Colonic mucosa (tissue), 4 donors: ENCODE measurements around the gene CEP85. TPM values are rescaled to one million over a fixed set of nuclear protein-coding genes. Genes with fewer than 3 reads are reported as not detected.
"Not testable (repeated sequence)": the region's sequence is repeated elsewhere in the genome, so short reads cannot be mapped to it uniquely, and the experiment has no call there.

ENCODE experiments used
- DNase-seq: peaks from one replicate; pipeline ENCODE4 v3.0.0-alpha.2; 2020
- H3K27ac ChIP-seq: fragments of 200-600 bp; one replicate; pipeline ENCODE4 v1.8.0; 2021
- H3K27me3 ChIP-seq: fragments of 200-600 bp; one replicate; pipeline ENCODE4 v1.8.0; 2021
- H3K36me3 ChIP-seq: fragments of 200-600 bp; one replicate; pipeline ENCODE4 v1.8.0; 2021
- H3K4me1 ChIP-seq: fragments of 200-600 bp; one replicate; pipeline ENCODE4 v1.8.0; 2021; ENCODE audit warnings: mild to moderate bottlenecking
- H3K4me3 ChIP-seq: fragments of 200-600 bp; one replicate; pipeline ENCODE4 v1.8.0; 2021
- H3K9ac ChIP-seq, 2 donors: one replicate each; pipeline ENCODE4 v1.7.0; 2013; ENCODE audit warnings: control low read depth in 2 of 2, low read depth in 2 of 2, low read length in 2 of 2
- H3K9me3 ChIP-seq: fragments of 200-600 bp; one replicate; pipeline ENCODE4 v1.8.0; 2021
- CTCF ChIP-seq: fragments of 200-600 bp; IDR thresholded peaks from one replicate; pipeline ENCODE4 v1.8.0; 2022; ENCODE audit warnings: antibody characterized with exemption, mild to moderate bottlenecking
- intact Hi-C: fragments of 100-400 bp; cut with DNase I; formaldehyde crosslinking; loops from one replicate; pipeline ENCODE4 v1.14.1; 2022
- total RNA-seq, 2 donors: library from RNA; stranded (reverse); fragmentation: NEBNext Ultra II Directional in 1 of 2; extraction: Animal tissue kit (Norgen Biotek cat#: 25700) in 1 of 2; gene quantifications; one replicate each; pipeline ENCODE4 v1.2.1, GENCODE V29; 2021
- donor health status: healthy.
- donor health status: DM: no; HTN: no; CAD: no.
- donor health status: DM: no; HTN: no; CAD: no.

Gene CEP85
- total RNA-seq, 2 donors from 2014 or later, result 10.7 to 18.8 TPM

GRCh38 chr1:26291939-26292338, 57.9 kb downstream of the CEP85 start:
- no peak for TF ChIP-seq CTCF
- no peak for DNase-seq
- no peak overlapping the region for H3K9ac ChIP-seq
- no peak overlapping the region for H3K27ac ChIP-seq
- H3K9me3 ChIP-seq, result no peaks in the 10 kb centered on the region
- no peaks in the 10 kb centered on the region for H3K27me3 ChIP-seq
- intact Hi-C loops, result no loop called here
- no peak overlapping the region for H3K4me3 ChIP-seq
- no peaks in the 10 kb centered on the region for H3K36me3 ChIP-seq
- H3K4me1 ChIP-seq, result peaks cover 11% of the 10 kb centered on the region

DNA sequence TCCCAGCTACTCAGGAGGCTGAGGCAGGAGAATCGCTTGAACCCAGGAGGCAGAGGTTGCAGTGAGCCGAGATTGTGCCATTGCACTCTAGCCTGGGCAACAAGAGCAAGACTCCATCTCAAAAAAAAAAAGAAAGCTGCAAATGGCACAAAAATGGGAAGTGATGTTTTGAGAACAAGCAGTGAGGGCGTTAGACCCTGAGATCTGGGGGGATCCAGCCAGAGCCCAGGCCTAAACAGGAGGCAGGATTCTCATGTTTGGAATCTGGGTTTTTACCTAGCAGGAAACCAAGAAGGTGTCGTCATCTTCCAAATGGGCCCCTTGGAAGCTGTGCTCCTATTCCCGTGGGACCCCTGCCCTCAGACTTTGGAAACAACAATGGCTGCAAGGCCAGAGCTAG, 58.7 kb downstream of the CEP85 start:
- H3K27me3 ChIP-seq, H3K4me3 ChIP-seq, H3K36me3 ChIP-seq, intact Hi-C loops, H3K9me3 ChIP-seq, DNase-seq, H3K27ac ChIP-seq, H3K9ac ChIP-seq: not testable (repeated sequence)
- peaks cover 11% of the 10 kb centered on the region for H3K4me1 ChIP-seq

GRCh38 chr1:26293911-26294463, 60.0 kb downstream of the CEP85 start:
- intact Hi-C loops, result no loop called here
- no peak for DNase-seq
- Histone ChIP-seq H3K4me1 (peaks cover 11% of the 10 kb centered on the region), H3K36me3 (no peaks in the 10 kb centered on the region), H3K9me3 (no peaks in the 10 kb centered on the region), H3K4me3 (no peak overlapping the region), H3K27ac (no peak overlapping the region), H3K9ac (no peak overlapping the region), H3K27me3 (no peaks in the 10 kb centered on the region)
- no peak for TF ChIP-seq CTCF

DNA sequence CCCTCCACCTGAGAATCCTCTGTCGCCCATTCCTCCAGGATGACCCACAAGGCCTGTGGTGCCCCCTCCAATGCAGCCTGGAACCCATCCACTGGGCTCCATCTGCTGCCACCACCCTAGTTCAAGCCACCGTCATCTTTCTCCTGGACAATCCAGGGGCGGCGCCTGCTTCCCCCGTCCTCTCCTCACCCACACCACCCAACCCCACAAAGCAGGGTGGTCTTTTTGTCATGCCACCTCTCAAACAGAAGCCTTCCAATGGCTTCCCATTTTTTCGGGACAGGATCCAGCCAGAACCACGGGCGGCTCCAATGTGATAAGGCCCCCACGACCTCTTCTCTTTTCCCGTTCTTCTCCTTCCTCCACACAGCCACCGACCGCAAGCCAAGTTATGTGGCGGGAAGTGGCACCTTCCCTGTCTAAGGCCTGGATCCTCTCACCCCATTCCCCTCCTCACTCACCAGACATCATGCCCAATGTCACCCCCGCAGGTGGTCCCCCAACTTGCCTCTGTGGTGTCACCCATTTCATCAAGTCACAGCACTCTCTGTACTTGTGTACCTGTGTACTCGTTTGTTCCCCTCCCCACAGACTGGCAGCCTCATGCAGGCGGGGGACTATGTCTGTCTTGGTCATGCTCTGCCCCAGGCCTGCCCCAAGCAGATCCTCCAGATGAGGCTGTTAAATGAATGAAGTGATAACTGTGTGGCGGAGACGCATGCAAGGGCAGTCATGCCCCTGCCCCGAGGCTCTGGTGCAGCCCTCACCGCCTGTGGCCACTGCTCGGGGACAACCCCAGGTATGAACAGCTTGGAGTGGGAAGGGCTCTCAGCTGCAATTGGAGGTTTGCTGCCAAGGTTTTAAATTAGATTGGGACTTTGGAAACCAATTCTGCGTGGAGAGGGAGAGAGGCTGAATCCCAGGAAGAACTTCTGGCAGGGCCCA, 61.5 kb downstream of the CEP85 start:
- H3K36me3 ChIP-seq, result no peaks in the 10 kb centered on the region
- TF ChIP-seq CTCF, result no peak
- H3K4me1 ChIP-seq, result no peaks in the 10 kb centered on the region
- no peaks in the 10 kb centered on the region for H3K27me3 ChIP-seq
- no peak overlapping the region for H3K27ac ChIP-seq
- intact Hi-C loops, result no loop called here
- H3K4me3 ChIP-seq, result no peak overlapping the region
- H3K9me3 ChIP-seq, result no peaks in the 10 kb centered on the region
- DNase-seq, result no peak
- H3K9ac ChIP-seq, result no peak overlapping the region

DNA sequence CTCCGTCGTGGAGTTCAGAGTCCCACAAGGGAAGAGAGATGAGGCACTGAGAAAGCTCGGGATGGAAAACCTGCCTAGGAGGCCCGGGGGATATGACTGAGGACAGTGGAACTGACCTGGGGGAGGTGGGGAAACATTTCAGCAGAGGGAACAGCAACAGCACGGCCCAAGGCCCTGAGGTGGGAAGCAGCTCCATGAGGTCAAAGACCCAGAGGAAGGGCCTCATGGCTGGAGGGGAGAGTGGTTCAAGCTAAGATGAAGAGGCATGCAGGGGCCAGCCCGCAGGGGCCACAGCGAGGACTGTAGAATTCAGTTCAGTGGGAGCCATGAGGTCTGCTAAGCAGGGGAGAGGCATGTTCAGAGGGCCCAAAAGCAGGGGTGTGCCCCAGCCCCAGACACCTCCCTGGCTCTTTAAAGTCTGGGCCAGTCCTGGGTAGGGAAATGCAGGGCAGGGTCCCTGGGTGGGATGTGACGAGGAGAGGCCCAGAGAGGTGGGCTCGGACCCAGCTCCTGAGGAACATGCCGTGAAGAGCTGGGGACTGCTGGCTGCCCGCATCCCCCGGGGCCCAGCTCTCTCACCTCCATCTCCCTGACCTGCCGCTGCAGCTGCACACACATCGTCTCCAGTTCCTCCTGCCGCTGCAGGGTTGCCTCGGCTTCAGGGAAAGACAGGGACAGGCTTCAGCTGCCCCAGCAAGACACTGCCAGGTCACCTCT, 62.5 kb downstream of the CEP85 start:
- no peak for TF ChIP-seq CTCF
- intact Hi-C loops, result no loop called here
- H3K4me1 ChIP-seq, result no peaks in the 10 kb centered on the region
- DNase-seq, result no peak
- no peak overlapping the region for H3K4me3 ChIP-seq
- no peaks in the 10 kb centered on the region for H3K36me3 ChIP-seq
- H3K27ac ChIP-seq, result no peak overlapping the region
- H3K27me3 ChIP-seq, result no peaks in the 10 kb centered on the region
- no peak overlapping the region for H3K9ac ChIP-seq
- no peaks in the 10 kb centered on the region for H3K9me3 ChIP-seq
